BLaER1 (cell line): Measurements from ENCODE around the gene C1R.
A peak's percentile ranks its signal among the peaks of the same experiment; 100 is the strongest.

Experiments
- H3K27ac ChIP-seq: shearing (Covaris generic); formaldehyde crosslinking; 2 replicates; pipeline ENCODE4 v1.8.1; 2022
- H3K27me3 ChIP-seq: shearing (Covaris generic); formaldehyde crosslinking; 2 replicates; pipeline ENCODE4 v1.8.1; 2022
- H3K36me3 ChIP-seq: shearing (Covaris generic); formaldehyde crosslinking; 2 replicates; pipeline ENCODE4 v1.8.1; 2022
- H3K4me1 ChIP-seq: shearing (Covaris generic); formaldehyde crosslinking; 2 replicates; pipeline ENCODE4 v1.8.1; 2022
- H3K4me2 ChIP-seq: shearing (Covaris generic); formaldehyde crosslinking; 2 replicates; pipeline ENCODE4 v1.8.1; 2022
- H3K4me3 ChIP-seq: shearing (Covaris generic); formaldehyde crosslinking; 2 replicates; pipeline ENCODE4 v1.8.1; 2022
- H3K9ac ChIP-seq: shearing (Covaris generic); formaldehyde crosslinking; 2 replicates; pipeline ENCODE4 v1.8.1; 2022
- H3K9me3 ChIP-seq: shearing (Covaris generic); formaldehyde crosslinking; 2 replicates; pipeline ENCODE4 v1.8.1; 2022
- H4K20me1 ChIP-seq: shearing (Covaris generic); formaldehyde crosslinking; 2 replicates; pipeline ENCODE4 v1.8.1; 2022
- Cebpa-rat ChIP-seq: shearing (Covaris generic); IDR thresholded peaks from 2 replicates; pipeline ENCODE4 v1.8.1; 2022

The C1R gene

DNA sequence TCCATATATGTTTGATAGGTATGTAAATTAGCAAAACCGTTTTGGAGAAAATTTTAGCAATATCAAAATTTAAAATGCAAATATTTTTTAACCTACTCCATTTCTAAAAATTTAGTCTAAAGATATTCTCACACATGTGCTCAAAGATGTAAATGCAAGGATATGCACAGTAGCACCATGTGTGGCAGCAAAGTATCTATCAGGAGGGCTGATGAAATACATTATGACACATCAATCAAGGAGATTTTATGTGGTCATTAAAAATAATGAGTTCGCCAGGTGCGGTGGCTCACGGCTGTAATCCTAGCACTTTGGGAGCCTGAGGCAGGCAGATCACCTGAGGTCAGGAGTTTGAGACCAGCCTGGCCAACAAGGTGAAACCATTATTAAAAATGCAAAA, 8.0 kb upstream of the C1R start:
- no peaks in the 10 kb centered on the region for H4K20me1 ChIP-seq
- H3K36me3 ChIP-seq, result peaks cover 27% of the 10 kb centered on the region
- no peaks in the 10 kb centered on the region for H3K4me1 ChIP-seq
- H3K9ac ChIP-seq, result no peak overlapping the region
- no peak overlapping the region for H3K4me2 ChIP-seq
- no peak for TF ChIP-seq Cebpa-rat
- H3K27ac ChIP-seq, result no peak overlapping the region
- no peak overlapping the region for H3K4me3 ChIP-seq
- no peaks in the 10 kb centered on the region for H3K27me3 ChIP-seq
- H3K9me3 ChIP-seq, result peaks cover 4% of the 10 kb centered on the region

DNA sequence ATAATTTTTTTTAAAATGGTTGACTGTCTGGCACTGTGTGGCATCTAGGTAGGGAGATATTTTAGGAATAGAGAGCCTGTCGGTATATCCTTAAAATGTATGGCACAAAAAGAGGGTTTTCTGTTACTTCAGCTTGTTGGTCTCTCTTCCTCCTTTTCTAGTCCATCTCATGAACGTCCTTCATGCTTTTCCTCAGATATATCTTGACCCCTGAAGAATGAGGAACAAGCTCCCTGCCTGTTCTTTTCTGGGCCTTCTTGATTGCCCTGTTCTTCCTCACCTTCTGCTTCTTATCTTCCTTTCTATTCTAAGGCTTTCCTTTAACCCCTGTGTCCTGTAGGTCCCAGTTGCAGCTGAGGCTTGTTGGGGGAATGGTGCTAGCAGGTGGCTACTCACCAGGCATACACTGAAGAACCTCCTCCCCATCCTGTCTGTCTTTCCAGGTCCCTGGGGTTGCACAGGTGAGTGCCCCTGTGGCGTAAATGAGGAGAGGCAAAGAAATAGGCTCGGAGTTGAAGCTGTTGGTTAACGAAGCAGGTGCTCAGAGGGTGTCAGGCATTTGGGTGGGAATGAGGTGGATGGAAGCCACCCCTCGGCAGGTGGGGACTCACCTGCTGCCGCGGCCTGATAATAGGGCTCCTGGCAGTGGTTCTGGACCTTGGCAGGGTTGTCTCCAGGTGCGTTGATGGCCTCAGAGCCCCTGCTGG, 7.2 kb upstream of the C1R start:
- H3K27ac ChIP-seq, result no peak overlapping the region
- H3K4me2 ChIP-seq, result no peak overlapping the region
- no peak overlapping the region for H3K4me3 ChIP-seq
- no peaks in the 10 kb centered on the region for H4K20me1 ChIP-seq
- no peak for TF ChIP-seq Cebpa-rat
- no peak overlapping the region for H3K9ac ChIP-seq
- no peaks in the 10 kb centered on the region for H3K4me1 ChIP-seq
- H3K27me3 ChIP-seq, result no peaks in the 10 kb centered on the region
- H3K9me3 ChIP-seq, result no peaks in the 10 kb centered on the region
- peaks cover 21% of the 10 kb centered on the region; the same call in 1 of the 2 replicates for H3K36me3 ChIP-seq

DNA sequence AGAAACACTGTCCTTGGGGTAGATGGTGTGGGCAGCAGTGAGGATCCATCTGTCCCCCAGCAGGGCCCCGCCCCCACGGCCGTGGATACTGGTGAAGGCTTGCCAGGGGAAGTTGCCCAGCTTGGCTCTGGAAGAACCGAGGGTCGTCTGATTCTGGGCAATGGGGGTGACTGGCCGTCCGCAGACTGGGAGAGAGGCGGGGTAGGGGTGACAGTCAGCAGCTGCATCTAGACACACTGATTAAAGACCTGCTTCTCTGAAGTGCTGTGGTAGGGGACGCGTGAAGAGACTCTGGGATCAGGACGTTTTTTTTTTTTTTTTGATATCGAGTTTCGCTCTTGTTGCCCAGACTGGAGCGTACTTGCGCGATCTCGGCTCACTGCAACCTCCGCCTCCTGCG, 4.7 kb upstream of the C1R start:
- Histone ChIP-seq H3K4me1 (peaks cover 5% of the 10 kb centered on the region), H3K4me3 (no peak overlapping the region), H3K36me3 (peaks cover 14% of the 10 kb centered on the region; the same call in 1 of the 2 replicates), H3K4me2 (no peak overlapping the region), H3K9ac (no peak overlapping the region), H4K20me1 (no peaks in the 10 kb centered on the region), H3K27ac (no peak overlapping the region), H3K9me3 (no peaks in the 10 kb centered on the region), H3K27me3 (no peaks in the 10 kb centered on the region)
- TF ChIP-seq Cebpa-rat, result no peak

DNA sequence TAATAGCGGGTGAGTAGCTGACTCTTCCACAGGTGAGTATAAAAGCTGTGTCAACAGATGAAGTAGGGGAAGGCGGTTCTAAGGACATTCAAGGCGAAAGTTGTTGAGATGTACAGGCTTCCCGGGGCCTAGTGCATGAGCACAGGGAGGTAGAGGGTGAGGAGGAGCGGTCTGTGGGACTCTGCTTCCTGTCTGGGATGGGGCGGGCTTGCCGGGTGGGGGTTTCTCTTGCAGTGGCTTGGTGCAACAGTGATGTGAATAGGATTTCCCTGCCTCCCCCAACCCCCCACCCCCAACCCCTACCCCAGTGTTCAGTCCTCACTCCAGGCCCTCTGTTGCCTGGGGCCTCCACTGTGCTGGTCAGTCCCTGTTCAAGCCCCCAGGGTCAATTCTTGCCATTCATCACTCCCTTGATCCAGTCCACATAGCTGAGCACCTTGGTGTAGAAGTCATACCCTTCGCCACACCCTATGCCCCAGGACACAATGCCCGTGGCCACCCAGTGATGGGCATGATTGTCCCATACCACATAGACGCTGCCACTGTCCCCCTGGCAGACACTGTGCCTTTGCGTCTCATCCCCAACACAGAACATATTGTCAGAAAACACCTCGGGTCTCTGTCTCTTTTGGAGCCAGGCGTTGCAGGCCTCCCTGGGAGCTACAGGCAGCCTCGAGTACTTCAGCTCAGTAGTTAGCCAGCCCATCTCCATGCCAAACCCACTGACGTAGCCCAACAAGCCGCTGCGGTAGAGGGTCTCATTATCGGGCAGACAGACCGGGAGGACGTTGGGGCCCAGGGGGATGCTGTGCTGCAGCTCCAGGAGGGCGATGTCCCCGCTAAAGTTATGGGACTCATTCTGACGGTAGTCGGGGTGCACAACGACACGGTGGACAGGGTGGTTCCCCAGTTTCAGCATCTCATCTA, 4.0 kb upstream of the C1R start:
- Histone ChIP-seq H3K4me1 (peaks cover 12% of the 10 kb centered on the region), H3K36me3 (peaks cover 8% of the 10 kb centered on the region; the same call in 1 of the 2 replicates), H3K9me3 (no peaks in the 10 kb centered on the region), H3K4me3 (no peak overlapping the region), H3K27me3 (no peaks in the 10 kb centered on the region), H3K27ac (no peak overlapping the region), H4K20me1 (no peaks in the 10 kb centered on the region), H3K9ac (no peak overlapping the region), H3K4me2 (no peak overlapping the region)
- no peak for TF ChIP-seq Cebpa-rat

DNA sequence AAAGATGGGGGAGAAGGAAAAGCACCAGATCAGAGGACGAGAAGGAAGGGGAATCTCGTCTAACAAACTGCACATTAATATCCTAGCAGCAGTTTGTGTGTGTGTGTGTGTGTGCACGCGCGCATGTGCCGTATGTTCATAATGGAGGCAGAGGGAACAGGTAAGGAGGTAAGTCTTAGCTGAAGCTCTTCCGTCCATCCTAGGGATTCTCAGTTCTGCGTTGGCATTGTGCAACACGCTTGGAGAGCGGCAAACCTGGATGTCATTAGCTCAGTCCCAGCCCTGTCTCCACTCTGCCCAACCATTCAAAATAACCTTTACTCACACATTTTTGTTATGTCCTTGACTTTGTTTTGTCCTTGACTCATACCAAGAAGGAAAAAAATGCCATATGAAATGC, 1.6 kb upstream of the C1R start:
- no peak overlapping the region for H3K27ac ChIP-seq
- no peak overlapping the region for H3K4me3 ChIP-seq
- H3K27me3 ChIP-seq, result no peaks in the 10 kb centered on the region
- no peak overlapping the region for H3K4me2 ChIP-seq
- H3K9ac ChIP-seq, result no peak overlapping the region
- no peak for TF ChIP-seq Cebpa-rat
- no peaks in the 10 kb centered on the region for H3K36me3 ChIP-seq
- H3K4me1 ChIP-seq, result peaks cover 26% of the 10 kb centered on the region
- H4K20me1 ChIP-seq, result no peaks in the 10 kb centered on the region
- H3K9me3 ChIP-seq, result no peaks in the 10 kb centered on the region

DNA sequence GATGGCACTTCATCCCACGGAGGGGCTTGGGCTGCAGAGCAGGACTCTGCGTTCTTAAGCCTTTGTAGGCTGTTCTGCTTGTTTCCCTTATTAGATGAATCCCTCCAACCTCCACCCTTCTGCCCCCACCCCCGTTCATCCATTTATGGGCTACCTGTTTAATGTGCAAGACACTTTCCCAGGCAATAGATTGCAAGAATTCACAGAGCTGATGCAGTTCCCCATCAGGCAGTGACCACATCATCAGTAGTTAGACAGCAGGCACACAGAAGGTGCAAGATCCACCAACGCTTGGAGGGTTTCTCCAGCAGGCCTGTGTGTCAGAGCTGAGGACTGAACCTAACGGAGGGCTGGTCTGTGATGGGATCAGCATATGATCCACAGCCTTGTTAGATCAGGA, 1.2 kb upstream of the C1R start:
- Histone ChIP-seq H3K4me1 (peaks cover 26% of the 10 kb centered on the region), H3K4me2 (no peak overlapping the region), H3K36me3 (no peaks in the 10 kb centered on the region), H3K27me3 (no peaks in the 10 kb centered on the region), H3K9ac (no peak overlapping the region), H3K9me3 (no peaks in the 10 kb centered on the region), H4K20me1 (no peaks in the 10 kb centered on the region), H3K27ac (no peak overlapping the region), H3K4me3 (no peak overlapping the region)
- no peak for TF ChIP-seq Cebpa-rat

DNA sequence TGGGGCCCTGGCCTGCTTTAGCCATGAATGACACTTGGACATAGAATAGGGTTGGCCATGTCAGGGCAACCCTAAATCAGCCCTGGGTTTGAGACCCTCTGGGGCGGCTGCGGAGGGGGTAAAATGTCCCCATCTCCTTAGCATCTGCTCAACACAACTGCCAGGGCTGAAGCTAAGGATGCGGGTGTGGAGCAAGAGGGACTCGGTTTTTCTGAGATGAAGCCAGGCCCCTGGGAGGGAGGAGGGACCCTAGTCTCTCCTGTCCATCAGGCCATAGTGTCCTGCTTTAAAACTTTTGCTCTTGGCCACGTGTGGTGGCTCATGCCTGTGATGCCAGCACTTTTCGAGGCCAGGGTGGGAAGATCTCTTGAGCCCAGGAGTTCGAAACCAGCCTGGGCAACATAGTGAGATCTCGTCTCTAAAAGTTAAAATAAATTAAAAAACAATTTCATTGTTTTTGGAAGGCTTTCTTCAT, 778 bp upstream of the C1R start:
- H3K4me2 ChIP-seq, result no peak overlapping the region
- no peaks in the 10 kb centered on the region for H3K27me3 ChIP-seq
- H3K9me3 ChIP-seq, result no peaks in the 10 kb centered on the region
- no peak for TF ChIP-seq Cebpa-rat
- H4K20me1 ChIP-seq, result no peaks in the 10 kb centered on the region
- peak overlapping the region; percentile 16; the same call in 1 of the 2 replicates for H3K9ac ChIP-seq
- H3K4me1 ChIP-seq, result peaks cover 26% of the 10 kb centered on the region
- H3K4me3 ChIP-seq, result no peak overlapping the region
- H3K36me3 ChIP-seq, result no peaks in the 10 kb centered on the region
- no peak overlapping the region for H3K27ac ChIP-seq

DNA sequence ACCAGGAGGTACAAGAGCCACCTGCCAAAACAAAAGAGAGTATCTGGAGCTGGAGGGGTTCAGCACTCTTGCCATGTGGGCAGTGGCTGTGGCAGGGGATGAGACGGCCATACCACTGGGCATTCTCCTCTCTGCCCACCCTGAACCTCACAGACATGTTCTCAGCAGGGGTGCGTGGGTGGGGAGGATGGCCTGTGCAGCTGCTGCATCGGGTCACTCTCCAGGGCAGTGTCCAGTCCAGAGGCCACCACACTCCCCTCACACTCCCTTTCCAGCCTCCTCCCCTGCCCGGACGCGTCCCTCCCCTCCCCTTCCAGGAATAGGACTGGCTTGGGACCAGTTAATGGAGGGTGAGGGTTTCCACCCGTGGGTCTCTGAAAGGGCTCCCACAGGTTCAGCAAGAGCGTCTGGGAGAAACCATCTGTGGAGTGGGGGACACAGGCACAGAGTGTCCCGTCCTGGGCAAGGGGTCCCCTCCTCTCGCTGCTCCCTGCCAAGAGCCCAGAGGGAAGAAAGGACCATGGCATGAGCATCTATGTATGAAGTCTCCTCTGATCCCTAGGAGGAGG, 501 bp downstream of the C1R start:
- peak overlapping the region; percentile 75 for H3K4me2 ChIP-seq
- TF ChIP-seq Cebpa-rat, result no peak
- H3K27ac ChIP-seq, result peak overlapping the region; percentile 30; the same call in 1 of the 2 replicates
- H3K27me3 ChIP-seq, result no peaks in the 10 kb centered on the region
- H3K36me3 ChIP-seq, result no peaks in the 10 kb centered on the region
- H3K4me1 ChIP-seq, result peaks cover 26% of the 10 kb centered on the region
- 0 out of 2 replicates have a peak overlapping the region, but pooled peaks have one; percentile 25 for H3K4me3 ChIP-seq
- H4K20me1 ChIP-seq, result no peaks in the 10 kb centered on the region
- H3K9me3 ChIP-seq, result no peaks in the 10 kb centered on the region
- H3K9ac ChIP-seq, result no peak overlapping the region; the same call in 1 of the 2 replicates

DNA sequence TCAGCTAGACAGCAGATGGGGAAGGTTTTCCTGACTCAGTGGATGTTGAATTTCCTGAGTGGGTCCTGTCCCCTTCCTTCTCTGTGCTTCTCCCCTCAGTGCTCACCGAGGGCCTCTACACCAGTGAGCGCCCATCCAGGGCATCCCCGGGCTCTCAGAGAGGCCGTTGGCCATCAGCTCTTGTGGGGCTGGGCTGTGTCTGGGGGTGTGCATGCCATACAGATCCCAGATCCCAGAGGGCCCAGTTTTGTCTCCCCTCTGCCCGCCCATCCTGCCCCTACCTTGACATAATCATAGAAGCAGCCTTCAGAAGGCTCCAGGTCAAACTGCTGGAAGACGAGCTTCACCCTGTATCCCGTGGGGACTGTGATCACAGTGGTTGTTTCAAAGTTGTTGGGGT, 1.1 kb downstream of the C1R start:
- H3K4me3 ChIP-seq, result no peak overlapping the region
- no peak overlapping the region; the same call in 1 of the 2 replicates for H3K9ac ChIP-seq
- no peaks in the 10 kb centered on the region for H4K20me1 ChIP-seq
- H3K4me2 ChIP-seq, result peak overlapping the region; percentile 75
- no peaks in the 10 kb centered on the region for H3K27me3 ChIP-seq
- peaks cover 26% of the 10 kb centered on the region for H3K4me1 ChIP-seq
- TF ChIP-seq Cebpa-rat, result no peak
- no peaks in the 10 kb centered on the region for H3K36me3 ChIP-seq
- H3K9me3 ChIP-seq, result no peaks in the 10 kb centered on the region
- no peak overlapping the region; the same call in 1 of the 2 replicates for H3K27ac ChIP-seq
